Activated CD8-positive, alpha-beta memory T cell treated with anti-CD3 and anti-CD28 coated beads, Interleukin-2, amount 50 U/mL, for 24 hours (primary cell): Measurements from ENCODE around the gene MAEA.

Source experiments
- DNase-seq: peaks from one replicate; pipeline ENCODE4 v3.0.0-alpha.2; 2020; ENCODE audit errors: extremely low read depth

The MAEA gene

DNA sequence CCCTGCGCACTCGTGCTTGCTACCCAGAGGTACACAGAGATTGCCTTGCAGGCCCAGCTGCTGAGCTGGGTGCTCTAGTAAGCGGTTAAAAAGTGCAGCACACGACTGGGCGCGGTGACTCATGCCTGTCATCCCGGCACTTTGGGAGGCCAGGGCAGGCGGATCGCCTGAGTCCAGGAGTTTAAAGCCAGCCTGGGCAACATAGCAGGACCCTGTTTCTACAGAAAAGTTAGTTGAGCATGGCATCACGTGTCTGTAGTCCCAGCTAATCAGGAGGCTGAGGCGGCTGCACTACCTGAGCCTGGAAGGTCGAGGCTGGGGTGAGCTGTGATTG, 62.8 kb downstream of the MAEA start:
- no peak for DNase-seq

DNA sequence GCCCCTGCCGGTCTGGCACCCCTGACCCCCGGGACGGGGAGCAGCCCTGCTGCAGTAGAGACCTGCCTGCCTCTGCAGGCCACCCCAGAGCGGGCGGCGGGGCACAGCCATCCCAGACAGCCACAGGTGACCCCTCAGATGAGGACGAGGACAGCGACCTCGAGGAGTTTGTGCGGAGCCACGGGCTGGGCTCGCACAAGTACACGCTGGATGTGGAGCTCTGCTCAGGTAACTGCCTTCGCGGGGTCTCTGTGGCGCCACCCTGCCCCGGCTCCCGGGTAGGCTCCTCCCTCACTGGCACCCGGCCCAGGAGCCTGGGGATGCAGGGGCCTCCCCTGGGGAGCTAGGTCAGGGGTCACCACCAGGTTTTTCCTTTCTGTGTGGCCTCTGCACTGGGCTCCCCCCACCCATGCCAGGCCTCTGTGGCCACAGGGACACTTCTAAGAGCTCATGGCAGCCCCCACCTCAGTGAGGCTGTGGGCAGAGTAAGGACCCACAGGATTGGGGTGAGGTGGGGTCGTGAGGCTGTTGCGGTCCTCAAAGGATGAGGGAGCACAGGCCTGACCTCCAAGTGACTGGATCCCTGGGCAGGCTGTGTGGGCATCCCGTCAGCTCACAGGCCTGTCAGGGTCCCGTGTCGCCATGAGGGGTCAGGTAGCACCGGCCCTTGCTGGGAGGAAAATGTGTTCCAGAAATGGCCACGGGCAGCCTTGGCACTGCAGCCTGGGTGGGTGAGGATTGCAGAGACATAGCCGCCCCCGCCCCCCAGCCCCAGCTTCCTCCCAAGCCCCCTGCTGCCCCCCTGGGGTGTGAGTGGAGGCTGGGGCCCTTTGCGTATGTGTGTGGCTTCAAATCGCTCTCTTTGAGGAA, 63.7 kb downstream of the MAEA start:
- DNase-seq: no peak

DNA sequence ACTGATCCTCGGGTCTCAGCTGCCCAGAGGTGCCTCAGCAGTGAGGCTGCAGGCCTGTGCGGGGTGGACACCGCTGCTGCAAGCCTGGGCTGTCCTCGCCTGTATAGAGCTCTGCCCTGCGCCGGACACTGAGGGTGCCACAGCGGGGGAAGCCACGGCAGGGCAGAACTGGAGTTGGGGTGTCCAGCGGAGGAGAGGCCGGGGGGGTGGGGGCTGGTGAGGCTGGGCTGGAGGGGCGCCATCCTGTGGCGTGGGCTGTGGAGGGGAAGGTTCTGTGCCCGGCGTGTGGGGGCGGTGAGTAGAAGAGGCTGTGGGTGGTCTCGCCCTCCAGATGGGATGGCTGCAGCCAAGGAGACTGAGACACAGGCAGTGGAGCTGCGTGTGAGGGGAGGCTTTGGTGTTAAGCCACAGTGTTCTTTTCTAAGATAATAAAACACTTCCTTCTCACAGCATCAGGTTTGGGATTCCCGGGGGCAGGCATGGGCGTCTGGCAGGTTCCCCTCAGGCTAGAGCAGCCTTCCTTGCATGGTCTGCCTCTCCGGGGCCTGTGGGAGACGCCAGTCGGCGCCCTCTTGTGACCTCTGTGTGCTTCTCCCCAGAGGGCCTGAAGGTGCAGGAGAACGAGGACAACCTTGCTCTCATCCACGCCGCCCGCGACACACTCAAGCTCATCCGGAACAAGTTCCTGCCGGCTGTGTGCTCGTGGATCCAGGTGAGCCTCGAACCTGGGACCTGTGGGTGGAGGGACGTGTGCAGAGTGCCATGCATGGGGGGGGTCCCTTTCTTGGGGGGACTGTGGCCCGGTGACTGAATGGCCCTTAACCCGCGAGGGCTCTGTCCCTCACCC, 64.7 kb downstream of the MAEA start:
- no peak for DNase-seq

DNA sequence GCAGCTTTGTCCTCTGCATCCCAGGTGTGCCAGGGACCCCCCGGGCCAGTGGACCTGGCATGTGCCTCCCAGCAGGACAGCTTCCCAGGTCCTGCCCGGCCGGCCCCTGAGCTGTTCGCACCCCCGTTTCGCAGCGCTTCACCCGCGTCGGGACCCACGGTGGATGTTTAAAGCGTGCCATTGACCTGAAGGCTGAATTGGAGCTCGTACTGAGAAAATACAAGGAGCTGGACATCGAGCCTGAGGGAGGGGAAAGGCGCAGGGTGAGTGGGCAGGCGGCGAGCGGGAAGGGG, 65.2 kb downstream of the MAEA start:
- no peak for DNase-seq

DNA sequence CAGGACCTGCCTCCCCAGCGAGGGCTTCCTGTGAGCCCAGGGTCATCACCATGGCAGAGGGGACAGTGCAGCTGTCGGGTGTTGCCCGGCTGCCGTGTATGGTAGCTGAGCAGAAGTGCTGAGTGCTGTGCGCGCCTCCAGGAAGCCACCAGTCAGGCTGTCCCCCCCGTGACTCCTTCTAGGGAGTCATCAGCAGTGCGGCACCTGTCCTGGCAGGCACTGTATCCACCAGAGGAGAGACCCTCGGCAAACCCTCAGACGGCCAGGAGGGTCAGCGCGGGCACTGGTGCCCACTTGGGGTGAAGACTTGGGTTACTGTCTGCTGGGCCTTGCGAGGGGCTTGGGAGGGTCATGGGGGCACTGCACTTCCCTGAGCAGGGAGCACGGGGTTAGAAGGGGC, 65.7 kb downstream of the MAEA start:
- DNase-seq: no peak

DNA sequence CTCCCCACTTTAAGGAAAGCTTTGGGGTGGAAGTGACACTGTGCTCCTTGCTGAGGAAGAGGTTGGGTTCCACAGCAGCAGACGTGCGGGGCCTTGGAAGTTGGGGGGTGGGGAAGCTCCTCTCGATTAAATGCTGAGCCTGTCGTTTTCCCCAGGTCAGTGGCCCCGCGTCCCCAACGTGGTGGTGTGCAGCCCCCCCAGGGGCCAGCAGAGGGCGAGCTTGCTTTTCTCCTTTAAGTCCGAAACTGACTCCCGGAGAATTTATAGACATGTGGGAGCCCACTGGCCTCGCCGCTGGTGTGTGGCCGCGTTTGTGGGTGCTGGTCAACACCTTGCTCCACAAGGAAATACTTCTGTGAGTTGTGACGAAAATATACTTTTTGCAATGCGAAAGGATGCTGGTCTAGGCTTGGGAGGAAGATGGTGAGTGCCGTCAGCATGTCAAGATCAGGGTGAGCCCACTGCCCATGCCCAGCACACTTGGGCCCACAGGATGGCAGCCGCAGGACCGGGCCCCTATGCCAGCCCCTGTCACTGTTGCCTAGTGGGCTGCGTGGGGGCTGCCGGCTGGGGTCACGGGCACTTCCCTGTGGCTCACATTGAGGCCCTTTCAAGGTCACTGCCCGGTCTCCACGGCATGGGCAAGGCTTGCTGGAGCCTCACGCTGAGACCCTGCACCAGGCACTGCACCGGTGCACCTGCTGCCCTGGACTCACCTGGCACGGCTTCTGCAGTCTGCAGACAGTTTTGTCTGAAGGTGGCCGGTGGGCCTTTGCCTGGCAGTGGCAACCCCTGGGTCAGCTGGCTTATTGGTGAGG, 66.7 kb downstream of the MAEA start:
- no peak for DNase-seq

DNA sequence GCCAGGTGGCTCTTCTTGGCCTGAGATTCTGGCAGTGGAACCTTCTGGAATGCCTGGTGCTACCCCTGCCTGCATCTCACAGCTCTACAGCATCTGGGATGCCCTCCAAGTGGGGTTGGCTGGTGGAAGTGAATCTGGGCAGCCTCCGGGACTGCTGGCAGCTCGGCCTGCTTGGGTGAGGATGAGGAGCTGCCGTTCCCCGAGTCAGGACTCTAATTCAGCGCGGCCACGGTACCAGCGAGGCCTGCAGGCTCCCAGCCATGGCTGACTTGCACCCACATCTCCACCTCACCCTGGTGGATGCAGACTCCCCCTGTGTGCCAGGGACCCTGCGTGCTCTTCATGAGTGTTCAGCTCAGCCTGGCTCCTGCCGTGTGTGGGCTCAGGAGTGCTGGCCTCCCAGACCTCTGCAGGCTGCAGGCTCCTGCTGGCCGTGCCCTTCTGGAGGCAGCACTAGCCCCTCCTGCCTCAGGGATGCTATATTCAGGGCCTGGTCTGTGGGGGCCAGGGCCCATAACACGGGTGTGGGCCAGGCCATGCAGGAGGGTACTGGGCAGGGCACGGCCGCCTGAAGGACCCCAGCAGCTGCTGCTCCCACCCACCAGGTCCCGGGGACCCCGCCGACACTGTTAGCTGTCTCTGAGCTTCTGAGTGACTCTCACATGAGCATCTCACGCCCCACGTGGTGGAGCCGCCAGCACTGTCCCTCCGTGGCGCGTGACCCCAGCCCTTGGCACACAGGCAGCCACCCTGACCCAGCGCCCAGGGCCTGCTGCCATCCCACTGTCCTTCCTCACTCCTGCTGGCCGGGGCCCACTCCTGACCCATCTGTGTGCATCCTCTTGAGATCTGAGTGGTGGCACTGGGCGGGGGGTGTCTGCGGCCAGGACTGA, 67.9 kb downstream of the MAEA start:
- no peak for DNase-seq

DNA sequence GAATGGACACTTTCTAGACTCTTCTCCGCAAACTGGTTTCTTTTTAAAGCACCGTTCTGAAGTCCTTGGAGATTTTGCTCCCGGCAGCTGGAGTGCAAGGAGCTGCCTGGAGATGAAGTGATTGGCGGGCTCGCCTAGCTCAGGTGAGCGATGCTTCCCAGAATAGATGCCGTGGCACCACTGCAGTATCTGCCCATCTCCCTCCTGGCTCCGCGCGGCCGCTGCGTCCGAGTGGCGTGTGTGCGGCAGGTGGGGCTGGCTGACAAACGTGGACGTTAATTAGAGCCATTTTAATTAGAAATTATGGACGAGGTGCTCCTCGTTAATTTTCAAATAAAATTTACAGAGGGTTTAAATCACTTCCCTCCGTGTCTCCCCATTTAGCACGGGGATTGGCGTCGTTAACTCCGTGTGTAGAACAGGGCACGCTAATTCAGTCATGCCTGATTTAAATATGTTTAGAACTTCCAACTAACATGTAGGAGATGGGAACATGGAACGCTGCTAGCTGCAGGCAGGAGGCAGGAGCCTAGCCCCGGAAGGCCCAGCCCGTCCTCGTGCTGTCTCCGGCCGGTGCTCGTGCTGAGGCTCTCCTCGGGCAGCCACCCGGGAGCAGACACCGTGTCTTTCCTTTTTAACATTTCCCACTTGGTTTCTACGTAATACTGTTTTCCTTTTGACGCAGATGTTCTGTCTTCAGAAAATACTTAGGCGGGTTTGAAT, 68.9 kb downstream of the MAEA start:
- no peak for DNase-seq

DNA sequence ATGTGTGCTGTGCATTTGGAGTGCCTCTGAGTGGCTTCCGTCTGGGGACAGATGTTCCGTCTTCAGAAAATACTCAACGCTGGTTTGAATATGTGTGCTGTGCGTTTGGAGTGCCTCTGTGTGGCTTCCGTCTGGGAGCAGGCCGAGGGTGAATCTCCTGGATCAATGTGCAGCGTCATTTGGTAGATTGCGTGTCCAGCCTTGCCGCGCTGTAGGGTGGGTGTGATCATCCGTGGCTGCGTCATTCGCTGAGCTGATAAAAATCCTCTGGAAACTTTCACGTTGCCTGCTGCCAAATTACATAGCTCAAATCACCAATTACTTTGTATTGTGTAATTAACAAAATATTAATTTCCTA, 69.4 kb downstream of the MAEA start:
- no peak for DNase-seq

DNA sequence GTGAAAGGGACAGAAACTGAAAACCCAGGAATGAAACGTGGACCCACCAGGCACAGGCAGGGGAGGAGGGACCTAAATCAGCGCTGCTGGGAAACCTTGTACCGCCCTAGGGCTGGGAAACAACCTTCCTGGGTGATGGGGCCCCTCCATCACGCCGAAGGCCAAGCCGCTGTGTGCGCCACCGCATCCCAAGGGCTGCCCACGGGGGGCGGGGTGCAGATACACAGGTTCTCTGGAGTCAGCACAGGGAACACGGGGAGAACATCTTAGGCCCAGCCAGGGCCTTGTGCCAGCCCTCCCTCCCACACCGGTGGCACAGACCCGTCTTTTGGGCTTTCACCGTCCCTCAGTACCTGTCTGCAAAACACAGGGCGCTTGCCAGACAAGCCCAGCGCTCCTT, 70.3 kb downstream of the MAEA start:
- DNase-seq: no peak

DNA sequence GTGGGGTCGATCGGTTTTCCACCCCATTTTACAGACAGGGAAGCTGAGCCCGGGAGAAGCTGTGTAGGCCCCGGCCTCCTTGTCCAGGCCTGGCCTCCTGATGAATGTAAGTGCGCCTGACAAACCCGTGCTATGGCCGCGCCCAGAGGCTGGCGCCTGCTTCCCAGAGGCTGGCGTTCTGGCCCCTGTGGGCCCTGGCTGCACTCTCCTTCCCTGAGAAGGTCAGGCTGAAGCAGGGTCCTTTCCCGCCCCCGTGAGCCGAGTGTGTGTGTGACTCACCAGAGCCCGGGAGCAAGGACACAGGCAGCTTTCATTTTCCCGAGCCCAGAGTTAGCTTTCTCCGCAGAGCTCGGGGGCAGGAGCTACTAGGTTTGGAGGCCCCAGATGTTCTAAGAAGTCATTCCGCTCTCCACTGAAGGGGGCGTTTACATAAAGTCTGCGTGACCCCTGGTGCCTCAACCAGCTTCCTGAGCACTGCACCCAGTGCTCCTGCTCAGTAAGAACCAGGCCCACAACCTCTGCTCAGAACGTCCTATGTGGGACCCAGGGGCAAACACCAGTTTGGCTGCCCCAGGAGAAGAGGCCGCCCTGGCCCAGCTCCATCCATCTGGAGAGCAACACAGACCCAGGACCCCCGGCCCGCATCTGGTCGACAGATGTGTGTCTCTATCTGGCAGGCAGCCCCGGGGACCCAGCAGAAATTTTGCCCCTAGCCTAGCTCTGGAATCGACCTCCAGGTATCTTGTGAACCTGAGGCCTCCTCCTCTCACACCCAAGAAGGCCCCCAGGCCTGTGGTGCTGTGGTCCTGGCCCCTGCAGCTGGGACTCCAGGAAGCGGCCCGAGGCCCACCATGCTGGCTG, 71.0 kb downstream of the MAEA start:
- DNase-seq: no peak

DNA sequence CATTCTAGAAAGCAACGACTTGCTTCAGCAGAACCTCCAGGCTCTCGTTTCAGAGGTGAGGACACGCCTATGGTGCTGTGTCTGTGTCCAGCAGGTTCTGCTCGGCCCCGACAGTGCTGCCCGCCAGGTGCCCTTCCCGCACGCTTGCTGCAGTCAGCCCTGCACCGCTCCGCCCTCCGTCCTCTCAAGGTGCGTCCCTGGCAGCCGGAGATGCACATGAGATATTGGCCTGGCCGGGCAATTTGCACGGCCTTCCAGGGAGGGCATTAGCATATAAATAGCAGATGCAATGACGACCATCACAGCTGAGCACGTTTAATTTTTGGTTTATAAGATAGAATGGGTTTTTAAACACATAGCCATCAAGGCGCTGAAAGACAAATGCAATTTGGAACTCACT, 71.7 kb downstream of the MAEA start:
- DNase-seq: no peak

DNA sequence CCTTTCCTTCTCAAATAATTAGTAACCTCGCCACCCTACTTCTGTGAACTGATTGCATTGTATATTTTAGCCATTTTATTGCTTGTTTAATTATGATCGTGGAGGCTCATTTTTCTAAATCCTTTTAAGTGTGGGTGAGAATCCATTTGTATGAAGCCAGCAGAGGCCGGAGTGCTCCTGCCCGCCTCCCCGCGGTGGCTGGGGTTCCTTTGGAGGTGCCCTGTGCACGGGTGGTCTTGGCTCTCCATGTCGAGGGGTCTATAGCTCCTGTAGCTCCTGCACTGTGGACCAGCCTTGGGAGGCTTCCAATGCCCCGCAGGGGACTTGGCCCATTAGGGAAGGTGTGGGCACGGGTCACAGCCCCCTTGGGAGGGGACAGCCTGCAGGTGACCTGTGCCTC, 72.4 kb downstream of the MAEA start:
- no peak for DNase-seq

DNA sequence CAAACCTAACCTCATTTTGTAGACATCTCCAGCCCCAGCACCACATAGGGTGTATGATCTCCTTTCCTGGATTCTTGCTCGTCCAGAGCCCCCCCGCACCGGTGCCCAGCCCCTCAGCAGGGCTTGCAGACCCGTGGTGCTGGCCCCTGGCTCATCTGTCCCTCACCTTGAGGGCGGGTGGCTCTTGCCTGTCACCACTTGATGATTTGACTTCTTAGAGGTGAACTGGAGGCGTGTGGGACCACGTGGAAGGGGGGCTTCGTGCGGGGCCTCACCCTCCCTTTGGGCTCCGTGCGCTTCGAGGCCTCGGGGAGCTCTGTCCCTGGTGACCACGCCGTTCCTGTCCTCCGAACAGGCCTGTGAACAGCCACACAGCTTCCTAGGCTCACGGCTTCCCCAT, 72.8 kb downstream of the MAEA start:
- DNase-seq: no peak

DNA sequence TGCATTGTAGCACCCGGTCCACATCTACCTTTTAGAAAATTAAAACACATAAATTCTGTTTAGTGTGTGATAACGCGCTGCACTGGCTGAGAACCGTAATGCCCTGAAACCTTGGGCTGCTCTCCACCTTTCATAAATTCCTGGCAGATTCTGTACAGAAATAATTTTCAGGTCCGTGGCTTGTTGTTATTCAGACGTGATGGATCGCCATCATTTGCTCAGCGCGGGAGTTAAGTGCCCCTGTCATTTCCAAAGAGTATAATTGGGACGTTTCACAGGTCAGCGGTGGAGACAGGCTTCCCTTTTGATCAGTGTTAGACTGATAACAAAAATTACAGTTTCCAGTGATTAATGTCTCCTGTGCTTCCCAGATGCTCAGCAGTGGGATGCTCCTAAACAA, 73.8 kb downstream of the MAEA start:
- no peak for DNase-seq

DNA sequence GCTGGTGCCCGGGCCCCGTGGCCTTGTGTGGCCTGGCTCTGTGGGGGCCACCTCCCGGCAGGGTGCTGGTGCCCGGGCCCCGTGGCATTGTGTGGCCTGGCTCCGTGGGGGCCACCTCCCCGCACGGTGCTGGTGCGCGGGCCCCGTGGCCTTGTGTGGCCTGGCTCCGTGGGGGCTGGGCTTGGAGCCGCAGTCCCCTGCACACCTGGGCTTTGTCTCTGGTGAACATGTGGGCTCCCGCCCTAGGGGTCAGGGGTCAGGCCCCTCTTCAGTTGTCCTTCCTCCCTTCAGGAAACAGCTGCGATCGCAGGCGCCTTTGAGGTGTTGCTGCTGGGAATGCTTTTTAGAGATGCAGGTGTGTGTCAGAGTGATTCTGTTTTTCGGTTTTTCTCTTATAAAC, 74.5 kb downstream of the MAEA start:
- DNase-seq: no peak

DNA sequence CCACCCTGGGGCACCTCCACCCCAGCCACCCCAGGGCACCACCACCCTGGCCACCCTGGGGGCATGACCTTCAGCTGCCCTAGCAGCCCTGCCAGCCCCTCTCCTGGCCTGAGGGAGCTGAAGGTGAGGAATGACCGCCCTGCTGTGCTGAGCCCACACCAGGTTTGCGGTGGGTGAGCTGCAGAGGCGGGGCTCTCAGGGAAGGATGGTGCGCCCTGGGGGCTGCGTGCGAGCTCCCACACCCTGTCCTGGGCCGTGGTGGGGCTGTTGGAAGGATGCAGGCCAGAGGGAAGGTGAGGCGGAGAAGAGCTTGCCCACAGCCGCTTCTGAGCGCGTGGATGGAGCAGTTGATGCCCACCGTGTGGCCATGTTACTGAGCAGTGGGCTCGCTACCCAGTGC, 75.1 kb downstream of the MAEA start:
- DNase-seq: no peak

DNA sequence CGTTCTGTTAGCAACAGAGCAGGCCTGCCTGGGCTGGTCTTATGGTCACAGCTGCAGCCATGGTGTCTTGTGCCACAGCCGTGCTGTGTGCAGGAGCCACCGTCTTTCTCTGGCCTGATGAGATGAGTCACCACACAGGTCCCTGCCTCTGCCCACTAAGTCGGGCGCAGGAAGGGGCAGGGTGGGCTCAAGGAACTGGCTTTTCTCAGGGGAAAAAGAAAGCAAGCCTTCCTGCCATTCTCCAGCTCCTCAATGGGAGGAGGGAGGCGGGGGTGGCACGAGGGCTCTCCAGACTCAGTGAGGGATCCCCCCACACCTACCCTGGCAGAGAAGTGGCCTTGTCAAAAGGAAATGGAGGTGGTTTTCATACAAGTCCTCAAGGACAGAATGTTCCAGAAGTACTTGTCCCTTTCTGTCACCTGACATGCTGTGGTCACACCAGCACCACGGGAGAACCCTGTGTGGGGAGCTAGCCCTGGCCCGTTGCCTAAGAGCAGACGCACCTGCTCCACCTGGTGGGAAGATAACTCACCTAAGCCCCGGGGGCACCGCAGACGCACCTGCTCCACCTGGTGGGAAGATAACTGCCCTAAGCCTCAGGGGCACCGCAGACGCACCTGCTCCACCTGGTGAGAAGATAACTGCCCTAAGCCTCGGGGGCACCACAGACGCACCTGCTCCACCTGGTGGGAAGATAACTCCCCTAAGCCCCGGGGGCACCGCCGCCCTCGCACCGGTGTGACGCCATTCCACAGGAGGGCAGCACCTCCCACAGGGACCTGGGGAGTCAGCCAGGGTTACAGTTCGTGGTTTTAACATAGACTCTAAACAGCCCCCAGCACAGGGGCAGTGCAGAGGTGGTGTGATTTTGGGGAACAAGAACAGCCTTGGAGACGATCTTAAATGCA, 75.8 kb downstream of the MAEA start:
- DNase-seq: no peak
